Stimulated activated CD4-positive, alpha-beta T cell treated with anti-CD3 and anti-CD28 coated beads, Interleukin-15, amount 100 ng/mL, for 24 hours (primary cell): ENCODE measurements around the gene ARHGAP10.
"Not testable (repeated sequence)": the region's sequence is repeated elsewhere in the genome, so short reads cannot be mapped to it uniquely, and the experiment has no call there.

Experiments used
- DNase-seq: peaks from one replicate; pipeline ENCODE4 v3.0.0-alpha.2; 2020

The ARHGAP10 gene

GRCh38 chr4:147964266-147964880, 232.5 kb downstream of the ARHGAP10 start:
- DNase-seq = no peak

GRCh38 chr4:147965056-147965455, 233.2 kb downstream of the ARHGAP10 start:
- no peak for DNase-seq

DNA sequence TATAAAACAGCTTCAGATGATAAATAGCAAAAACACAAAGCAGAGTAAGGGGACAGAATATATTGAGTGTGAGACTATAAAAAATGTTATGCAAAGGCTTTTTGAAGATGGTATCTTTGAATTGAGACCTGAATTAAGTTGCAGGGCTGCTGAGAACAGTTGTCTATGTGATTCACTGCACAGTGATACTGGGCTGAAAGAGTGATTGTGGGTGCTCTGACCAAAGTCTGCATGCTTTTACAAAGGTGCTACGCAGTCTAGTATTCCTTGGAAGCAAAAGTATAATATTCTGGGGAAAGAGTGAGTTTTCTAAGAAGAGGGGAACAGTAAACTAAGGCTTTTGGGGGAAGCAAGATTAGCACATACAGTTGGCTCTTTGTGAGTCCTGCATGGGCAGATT, 234.0 kb downstream of the ARHGAP10 start:
- no peak for DNase-seq

GRCh38 chr4:147968641-147969040, 236.8 kb downstream of the ARHGAP10 start:
- no peak for DNase-seq

- no peak for DNase-seq
These were observed 237.9 kb downstream of the ARHGAP10 start for GRCh38 chr4:147969573-147970385.

GRCh38 chr4:147971116-147971515, 239.2 kb downstream of the ARHGAP10 start:
- DNase-seq = no peak

- DNase-seq = no peak
These were observed 243.4 kb downstream of the ARHGAP10 start for GRCh38 chr4:147975325-147975724.

- no peak for DNase-seq
These were observed 244.3 kb downstream of the ARHGAP10 start for GRCh38 chr4:147975933-147976928.

- no peak for DNase-seq
These were observed 248.7 kb downstream of the ARHGAP10 start for GRCh38 chr4:147980586-147980985.

DNA sequence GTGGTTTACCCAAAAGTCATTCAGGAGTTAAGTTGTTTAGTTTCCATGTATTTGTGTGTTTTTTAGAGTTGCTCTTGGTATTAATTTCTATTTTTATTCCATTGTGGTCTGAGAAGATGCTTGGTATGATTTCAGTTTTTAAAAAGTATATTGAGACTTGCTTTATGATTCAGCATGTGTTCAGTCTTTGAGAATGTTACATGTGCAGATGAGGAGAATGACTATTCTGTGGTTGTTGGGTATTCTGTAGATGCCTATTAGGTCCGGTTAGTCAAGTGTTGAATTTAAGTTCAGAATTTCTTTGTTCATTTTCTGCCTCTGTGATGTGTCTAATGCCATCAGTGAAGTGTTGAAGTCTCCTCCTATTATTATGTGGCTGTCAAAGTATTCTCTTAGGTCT, 249.4 kb downstream of the ARHGAP10 start:
- DNase-seq = no peak

GRCh38 chr4:147984065-147984777, 252.3 kb downstream of the ARHGAP10 start:
- DNase-seq = peak; percentile 8

GRCh38 chr4:147984778-147985138, 252.9 kb downstream of the ARHGAP10 start:
- DNase-seq = no peak

DNA sequence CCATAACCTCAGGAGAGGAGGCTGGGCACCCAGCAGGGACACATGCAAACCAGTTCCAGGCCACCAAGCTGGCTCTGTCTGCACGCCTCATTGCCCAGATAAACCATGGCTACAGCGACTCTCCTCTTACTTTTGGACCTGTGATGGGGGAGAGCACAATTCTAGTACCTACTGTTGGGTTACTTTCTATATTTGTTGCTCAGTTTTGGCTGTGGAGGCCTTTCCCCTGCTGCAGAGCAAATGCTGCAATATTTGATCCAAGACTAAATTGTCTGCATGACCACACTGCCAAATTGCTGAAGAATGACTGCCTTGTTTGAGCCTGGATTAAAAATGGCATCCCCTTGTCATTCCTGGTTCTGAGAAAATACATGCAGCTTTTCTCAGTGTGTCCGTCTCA, 253.5 kb downstream of the ARHGAP10 start:
- no peak for DNase-seq

DNA sequence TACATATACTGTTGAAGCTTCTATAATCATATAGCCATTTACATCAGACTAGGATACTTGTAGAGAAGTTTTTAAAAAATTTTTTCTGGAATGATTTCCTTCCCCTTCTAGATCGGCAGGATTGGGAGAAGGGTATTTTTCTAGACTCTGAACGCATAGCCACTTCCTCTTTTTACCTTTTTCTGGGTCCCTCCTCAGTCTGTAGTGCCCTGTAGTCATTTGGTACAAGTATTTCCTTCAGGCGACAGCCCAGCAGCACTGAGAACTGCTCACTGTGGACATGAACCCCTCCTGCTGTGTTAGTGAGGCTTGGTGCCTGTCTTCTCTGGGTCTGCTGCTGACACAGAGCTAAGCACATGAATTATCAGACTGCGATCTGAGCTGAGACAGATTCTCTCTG, 255.4 kb downstream of the ARHGAP10 start:
- no peak for DNase-seq

GRCh38 chr4:147991543-147992283, 259.8 kb downstream of the ARHGAP10 start:
- DNase-seq = no peak

DNA sequence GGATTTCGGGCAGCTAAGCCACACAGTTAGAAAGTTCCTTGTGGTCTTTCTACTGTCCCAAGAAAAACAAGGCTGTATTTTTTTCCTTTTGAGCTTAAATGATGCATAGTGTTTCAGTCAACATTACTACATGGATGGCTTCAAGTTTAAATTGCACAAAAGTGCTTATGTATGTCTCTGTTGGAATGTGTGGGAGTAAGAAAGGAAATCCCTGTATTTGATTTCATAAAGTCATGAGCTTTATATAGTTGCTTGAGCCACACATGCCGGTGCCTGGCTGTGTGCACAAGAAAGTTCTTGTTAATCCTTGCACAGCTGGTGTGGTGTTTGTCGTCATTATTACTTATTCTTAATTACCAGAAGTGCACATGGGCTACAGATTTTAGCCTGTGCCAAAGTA, 262.2 kb downstream of the ARHGAP10 start:
- no peak for DNase-seq

- no peak for DNase-seq
These were observed 262.9 kb downstream of the ARHGAP10 start for GRCh38 chr4:147994491-147995385.

GRCh38 chr4:147996859-147997258, 265.0 kb downstream of the ARHGAP10 start:
- DNase-seq = no peak

DNA sequence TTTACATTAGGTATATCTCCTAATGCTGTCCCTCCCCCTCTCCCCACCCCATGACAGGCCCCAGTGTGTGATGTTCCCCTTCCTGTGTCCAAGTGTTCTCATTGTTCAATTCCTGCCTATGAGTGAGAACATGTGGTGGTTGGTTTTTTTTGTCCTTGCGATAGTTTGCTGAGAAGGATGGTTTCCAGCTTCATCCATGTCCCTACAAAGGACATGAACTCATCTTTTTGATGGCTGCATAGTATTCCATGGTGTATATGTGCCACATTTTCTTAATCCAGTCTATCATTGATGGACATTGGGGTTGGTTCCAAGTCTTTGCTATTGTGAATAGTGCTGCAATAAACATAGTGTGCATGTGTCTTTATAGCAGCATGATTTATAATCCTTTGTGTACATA, 268.1 kb downstream of the ARHGAP10 start:
- DNase-seq = not testable (repeated sequence)

DNA sequence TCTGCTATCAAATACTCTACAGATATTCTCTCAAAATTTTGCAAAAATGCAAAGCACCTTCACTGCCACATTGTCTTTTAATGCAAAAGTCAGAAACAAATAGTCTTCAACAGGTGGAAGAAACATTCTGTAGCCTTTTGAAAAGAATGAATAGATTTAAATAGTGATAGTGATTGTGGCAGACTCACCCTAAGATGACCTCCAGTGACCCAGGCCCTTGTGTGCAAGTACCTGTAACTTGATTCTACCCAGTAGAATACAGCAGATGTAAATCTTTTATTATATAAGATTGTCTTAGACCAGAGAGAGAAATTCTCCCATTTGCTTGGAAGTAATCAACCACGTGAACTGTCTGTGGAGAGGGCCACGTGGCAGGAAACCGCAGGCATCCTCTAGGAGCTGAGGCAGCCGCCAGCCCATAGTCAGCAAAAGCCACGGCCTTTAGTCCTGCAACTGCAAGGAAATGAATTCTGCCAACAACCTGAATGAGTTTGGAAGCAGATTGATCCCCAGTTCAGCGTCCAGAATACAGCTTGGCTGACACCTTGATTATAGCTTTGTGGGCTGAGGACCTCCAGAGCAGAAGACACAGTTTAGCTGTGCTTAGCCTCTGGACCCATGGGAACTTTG, 272.5 kb downstream of the ARHGAP10 start:
- DNase-seq = peak; percentile 18
